GM23248 (cell line): ENCODE results near the gene APBA2. TPM values are rescaled to one million over a fixed set of nuclear protein-coding genes. Genes with fewer than 3 reads are reported as not detected.

ENCODE experiments used
- DNase-seq: peaks from one replicate; pipeline ENCODE4 v3.0.0-alpha.2; 2015
- H2AFZ ChIP-seq: fragments of 200-600 bp; sonication (generic); 2 replicates; pipeline ENCODE4 v1.6.1; 2016; ENCODE audit warnings: antibody characterized with exemption
- H3F3A ChIP-seq: fragments of 200-600 bp; sonication (generic); 2 replicates; pipeline ENCODE4 v1.6.1; 2016; ENCODE audit warnings: mild to moderate bottlenecking, antibody characterized with exemption, mixed run types; ENCODE audit not compliant: insufficient read depth
- H3K27ac ChIP-seq: fragments of 200-600 bp; sonication (generic); 2 replicates; pipeline ENCODE4 v1.5.1; 2016; ENCODE audit warnings: mild to moderate bottlenecking
- H3K27me3 ChIP-seq: fragments of 200-600 bp; sonication (generic); replicated peaks from 2 replicates; pipeline ENCODE4 v1.6.1; 2016; ENCODE audit warnings: mild to moderate bottlenecking; ENCODE audit not compliant: insufficient read depth
- H3K36me3 ChIP-seq: fragments of 200-600 bp; sonication (generic); 2 replicates; pipeline ENCODE4 v1.6.1; 2016; ENCODE audit warnings: low read depth, mild to moderate bottlenecking
- H3K4me1 ChIP-seq: fragments of 200-600 bp; sonication (generic); 2 replicates; pipeline ENCODE4 v1.6.1; 2016; ENCODE audit warnings: mild to moderate bottlenecking; ENCODE audit not compliant: insufficient read depth
- H3K4me2 ChIP-seq: fragments of 200-600 bp; sonication (generic); one replicate; pipeline ENCODE4 v1.6.1; 2016; ENCODE audit warnings: mild to moderate bottlenecking; ENCODE audit not compliant: unreplicated experiment
- H3K4me3 ChIP-seq: fragments of 200-600 bp; sonication (generic); 2 replicates; pipeline ENCODE4 v1.5.1; 2016; ENCODE audit warnings: mild to moderate bottlenecking
- H3K79me2 ChIP-seq: fragments of 200-600 bp; sonication (generic); 2 replicates; pipeline ENCODE4 v1.6.1; 2016; ENCODE audit warnings: mild to moderate bottlenecking; ENCODE audit not compliant: insufficient read depth
- H3K9ac ChIP-seq: fragments of 200-600 bp; sonication (generic); 2 replicates; pipeline ENCODE4 v1.6.1; 2016; ENCODE audit warnings: mild to moderate bottlenecking
- H3K9me2 ChIP-seq: fragments of 200-600 bp; sonication (generic); 2 replicates; pipeline ENCODE4 v1.6.1; 2016; ENCODE audit warnings: mixed run types, mild to moderate bottlenecking, moderate library complexity; ENCODE audit not compliant: insufficient read depth
- H3K9me3 ChIP-seq: fragments of 200-600 bp; sonication (generic); one replicate; pipeline ENCODE4 v1.6.1; 2017; ENCODE audit warnings: low read depth
- H4K20me1 ChIP-seq: fragments of 200-600 bp; sonication (generic); 2 replicates; pipeline ENCODE4 v1.6.0; 2016; ENCODE audit not compliant: insufficient read depth
- EZH2 ChIP-seq: fragments of 200-600 bp; sonication (generic); IDR thresholded peaks from 2 replicates; pipeline ENCODE4 v1.6.1; 2018; ENCODE audit warnings: antibody characterized with exemption, mild to moderate bottlenecking; ENCODE audit not compliant: insufficient read depth, poor library complexity, severe bottlenecking
- EZH2phosphoT487 ChIP-seq: fragments of 200-600 bp; sonication (generic); IDR thresholded peaks from 2 replicates; pipeline ENCODE4 v1.6.1; 2018; ENCODE audit warnings: antibody characterized with exemption, moderate library complexity, mild to moderate bottlenecking, low read depth; ENCODE audit not compliant: insufficient read depth
- WGBS, 2 experiments: methylation state at CpG; one replicate each; pipeline ENCODE4 v1.1.6; 2015 to 2017; ENCODE audit warnings: low lambda C conversion rate in 2 of 2, low coverage in 1 of 2; ENCODE audit errors: missing lambda C conversion rate in 2 of 2; 5-methylcytosine and 5-hydroxymethylcytosine counted together
- in situ Hi-C: fragments of 300-500 bp; cut with MboI; formaldehyde crosslinking; loops from 2 replicates; pipeline ENCODE4 v1.15.0; 2020
- polyA plus RNA-seq: library from polyadenylated mRNA; unstranded; fragments of >200 nt; fragmentation: Nextera tagmentation; extraction: Ambion mirVana; gene quantifications from 2 replicates; pipeline ENCODE4 v1.2.1, GENCODE V29; 2016
- total RNA-seq: library from RNA; depleted of rRNA; stranded (reverse); fragments of >200 nt; shearing (Covaris generic); gene quantifications from 2 replicates; pipeline ENCODE4 v1.2.3, GENCODE V29; 2014

APBA2 gene
- total and polyA plus RNA-seq, 2 experiments from 2014 or later, result 0.23 to 0.65 TPM

GRCh38 chr15:29091666-29092065, 205.9 kb downstream of the APBA2 start:
- no peak overlapping the region for H3K27ac ChIP-seq
- DNase-seq, result no peak
- H3K9ac ChIP-seq, result no peak overlapping the region
- H4K20me1 ChIP-seq, result no peaks in the 10 kb centered on the region
- peaks cover 7% of the 10 kb centered on the region for H3K27me3 ChIP-seq
- no peaks in the 10 kb centered on the region for H3K9me3 ChIP-seq
- H3K9me2 ChIP-seq, result no peaks in the 10 kb centered on the region
- no peaks in the 10 kb centered on the region for H3K79me2 ChIP-seq
- no peaks in the 10 kb centered on the region for H3F3A ChIP-seq
- H2AFZ ChIP-seq, result no peak overlapping the region
- TF ChIP-seq EZH2 (no peak), EZH2phosphoT487 (no peak)
- 47 to 51% methylated on average over 7 to 8 of the region's 8 CpGs for WGBS, 2 experiments
- H3K4me3 ChIP-seq, result no peak overlapping the region
- in situ Hi-C loops, result no loop called here
- no peaks in the 10 kb centered on the region for H3K36me3 ChIP-seq
- no peak overlapping the region for H3K4me2 ChIP-seq
- no peaks in the 10 kb centered on the region for H3K4me1 ChIP-seq

GRCh38 chr15:29092376-29093064, 206.7 kb downstream of the APBA2 start:
- in situ Hi-C loops, result no loop called here
- no peak for DNase-seq
- TF ChIP-seq EZH2phosphoT487 (no peak), EZH2 (no peak)
- no peaks in the 10 kb centered on the region for H3K79me2 ChIP-seq
- H3K4me2 ChIP-seq, result no peak overlapping the region
- no peak overlapping the region for H3K4me3 ChIP-seq
- no peak overlapping the region for H3K9ac ChIP-seq
- no peaks in the 10 kb centered on the region for H3K9me3 ChIP-seq
- H3K9me2 ChIP-seq, result no peaks in the 10 kb centered on the region
- H3K36me3 ChIP-seq, result no peaks in the 10 kb centered on the region
- no peaks in the 10 kb centered on the region for H3K4me1 ChIP-seq
- H3K27me3 ChIP-seq, result peaks cover 8% of the 10 kb centered on the region
- H3K27ac ChIP-seq, result no peak overlapping the region
- H3F3A ChIP-seq, result no peaks in the 10 kb centered on the region
- 67 to 71% methylated on average over 14 of the region's 14 CpGs for WGBS, 2 experiments
- H2AFZ ChIP-seq, result no peak overlapping the region
- H4K20me1 ChIP-seq, result no peaks in the 10 kb centered on the region

- 76% methylated on average over 17 of the region's 17 CpGs for WGBS, 2 experiments
- Histone ChIP-seq H3K79me2 (no peaks in the 10 kb centered on the region), H3K9ac (no peak overlapping the region), H3K9me2 (no peaks in the 10 kb centered on the region), H2AFZ (no peak overlapping the region), H3K4me1 (no peaks in the 10 kb centered on the region), H3K27ac (no peak overlapping the region), H3K4me3 (no peak overlapping the region), H3F3A (no peaks in the 10 kb centered on the region), H3K9me3 (no peaks in the 10 kb centered on the region), H3K36me3 (no peaks in the 10 kb centered on the region), H3K4me2 (no peak overlapping the region), H4K20me1 (no peaks in the 10 kb centered on the region), H3K27me3 (peaks cover 8% of the 10 kb centered on the region)
- no peak for DNase-seq
- TF ChIP-seq EZH2 (no peak), EZH2phosphoT487 (no peak)
- in situ Hi-C loops, result no loop called here
Observed at GRCh38 chr15:29093065-29093435, 207.3 kb downstream of the APBA2 start.

- Histone ChIP-seq H3K9me2 (no peaks in the 10 kb centered on the region), H3K27ac (no peak overlapping the region), H3K36me3 (no peaks in the 10 kb centered on the region), H3K9me3 (no peaks in the 10 kb centered on the region), H3K27me3 (peaks cover 8% of the 10 kb centered on the region), H3K79me2 (no peaks in the 10 kb centered on the region), H3K4me3 (no peak overlapping the region), H3K4me2 (no peak overlapping the region), H3K9ac (no peak overlapping the region), H4K20me1 (no peaks in the 10 kb centered on the region), H3F3A (no peaks in the 10 kb centered on the region), H2AFZ (no peak overlapping the region), H3K4me1 (no peaks in the 10 kb centered on the region)
- WGBS, 2 experiments, result 47 to 50% methylated on average over 12 of the region's 12 CpGs
- TF ChIP-seq EZH2phosphoT487 (no peak), EZH2 (no peak)
- DNase-seq, result no peak
- in situ Hi-C loops, result no loop called here
Observed at GRCh38 chr15:29093696-29094343, 208.0 kb downstream of the APBA2 start.
